Choroid plexus epithelial cell (primary cell): Measurements from ENCODE around the gene IMPDH1.
"Not testable (repeated sequence)": the region's sequence is repeated elsewhere in the genome, so short reads cannot be mapped to it uniquely, and the experiment has no call there.

ENCODE experiments used
- DNase-seq: peaks from one replicate; pipeline ENCODE4 v3.0.0-alpha.2; 2010; ENCODE audit warnings: low read depth
- H3K4me3 ChIP-seq: 2 replicates; pipeline ENCODE4 v1.5.1; 2011; ENCODE audit warnings: low read depth, mild to moderate bottlenecking, control low read depth, low read length, moderate library complexity
- TF ChIP-seq, protein P1 (sequence below): conservative IDR thresholded peaks from 2 replicates; pipeline ENCODE4 v1.5.1; 2011; ENCODE audit warnings: low read depth, mild to moderate bottlenecking, control low read depth, inconsistent platforms, low read length, moderate library complexity

IMPDH1 gene

DNA sequence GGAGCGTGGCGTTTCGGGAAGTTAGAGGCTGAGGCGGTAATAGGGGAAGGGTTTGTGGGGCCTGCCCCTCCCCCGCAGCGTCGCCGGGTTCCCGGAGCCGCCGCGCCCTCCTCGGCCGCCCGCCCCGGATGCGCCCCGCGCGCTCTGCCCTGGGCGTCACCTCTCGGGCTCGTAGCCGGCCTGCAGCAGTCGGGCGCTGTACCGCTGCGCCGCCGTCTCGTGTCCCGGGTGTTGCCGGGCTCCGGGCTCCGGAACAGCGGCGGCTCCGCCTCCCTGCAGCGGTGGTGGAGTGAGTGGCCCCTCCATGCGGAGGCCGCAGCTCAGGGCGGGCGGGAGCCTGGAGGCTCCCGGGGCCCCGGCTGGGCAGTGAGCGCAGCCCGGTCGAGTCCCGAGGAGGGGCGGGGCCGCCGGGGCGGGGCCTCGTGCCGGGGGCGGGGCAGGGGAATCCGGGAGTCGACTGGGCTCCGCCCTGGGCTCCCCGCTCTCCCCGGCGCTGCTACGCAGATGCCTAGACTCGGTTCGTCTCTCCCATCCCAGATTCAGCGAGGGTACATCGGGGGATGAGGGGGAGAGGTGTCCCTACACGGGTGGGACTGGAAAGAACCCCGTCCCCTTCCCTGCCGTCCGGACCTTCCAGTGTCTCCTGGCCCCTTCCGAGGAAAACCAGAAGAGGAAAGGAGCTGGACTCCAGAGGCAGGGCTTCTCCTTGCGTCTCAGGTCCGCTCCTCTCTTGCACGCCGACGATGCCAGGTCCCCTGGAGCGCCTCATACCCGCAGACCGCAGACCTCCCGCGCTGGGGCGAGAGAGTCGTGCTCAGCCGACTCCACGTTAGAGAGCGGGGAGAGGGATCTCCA lies at the start of gene IMPDH1:
TSS of gene IMPDH1 (minus strand) at position 387 of the 855 bp plus-strand sequence. CDS start at position 306, 81 bp downstream.
- H3K4me3 ChIP-seq: peak within 1 kb of the TSS; percentile 60
- peak; percentile 94 for DNase-seq
- TF ChIP-seq, protein P1, sequence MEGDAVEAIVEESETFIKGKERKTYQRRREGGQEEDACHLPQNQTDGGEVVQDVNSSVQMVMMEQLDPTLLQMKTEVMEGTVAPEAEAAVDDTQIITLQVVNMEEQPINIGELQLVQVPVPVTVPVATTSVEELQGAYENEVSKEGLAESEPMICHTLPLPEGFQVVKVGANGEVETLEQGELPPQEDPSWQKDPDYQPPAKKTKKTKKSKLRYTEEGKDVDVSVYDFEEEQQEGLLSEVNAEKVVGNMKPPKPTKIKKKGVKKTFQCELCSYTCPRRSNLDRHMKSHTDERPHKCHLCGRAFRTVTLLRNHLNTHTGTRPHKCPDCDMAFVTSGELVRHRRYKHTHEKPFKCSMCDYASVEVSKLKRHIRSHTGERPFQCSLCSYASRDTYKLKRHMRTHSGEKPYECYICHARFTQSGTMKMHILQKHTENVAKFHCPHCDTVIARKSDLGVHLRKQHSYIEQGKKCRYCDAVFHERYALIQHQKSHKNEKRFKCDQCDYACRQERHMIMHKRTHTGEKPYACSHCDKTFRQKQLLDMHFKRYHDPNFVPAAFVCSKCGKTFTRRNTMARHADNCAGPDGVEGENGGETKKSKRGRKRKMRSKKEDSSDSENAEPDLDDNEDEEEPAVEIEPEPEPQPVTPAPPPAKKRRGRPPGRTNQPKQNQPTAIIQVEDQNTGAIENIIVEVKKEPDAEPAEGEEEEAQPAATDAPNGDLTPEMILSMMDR: no peak

DNA sequence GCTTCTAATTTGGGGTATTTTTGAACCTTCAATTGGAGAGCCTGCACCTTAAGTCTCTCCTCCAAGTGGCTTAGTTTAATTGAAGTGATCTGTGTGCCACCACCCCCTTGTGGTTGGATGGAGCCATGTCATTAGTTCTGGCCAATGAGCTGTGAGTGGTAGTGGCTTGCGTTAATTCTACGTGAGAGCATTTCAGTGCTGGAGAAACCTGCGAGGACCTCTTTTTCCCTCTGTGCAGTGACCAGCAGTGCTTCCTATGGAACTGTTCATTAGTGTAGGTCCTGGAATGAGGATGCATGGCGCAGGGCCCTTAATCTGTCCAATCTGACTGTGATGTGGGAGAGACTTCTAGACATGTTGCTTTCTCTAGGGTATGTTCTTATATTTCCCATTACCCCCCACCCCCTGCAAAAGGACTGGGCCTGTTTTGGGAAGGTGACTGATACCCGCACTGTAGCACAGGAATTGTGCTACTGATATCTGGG lies 49.7 kb upstream of the IMPDH1 start:
- TF ChIP-seq, protein P1: peak; percentile 83
- H3K4me3 ChIP-seq: no peak overlapping the region
- DNase-seq: peak; percentile 88

DNA sequence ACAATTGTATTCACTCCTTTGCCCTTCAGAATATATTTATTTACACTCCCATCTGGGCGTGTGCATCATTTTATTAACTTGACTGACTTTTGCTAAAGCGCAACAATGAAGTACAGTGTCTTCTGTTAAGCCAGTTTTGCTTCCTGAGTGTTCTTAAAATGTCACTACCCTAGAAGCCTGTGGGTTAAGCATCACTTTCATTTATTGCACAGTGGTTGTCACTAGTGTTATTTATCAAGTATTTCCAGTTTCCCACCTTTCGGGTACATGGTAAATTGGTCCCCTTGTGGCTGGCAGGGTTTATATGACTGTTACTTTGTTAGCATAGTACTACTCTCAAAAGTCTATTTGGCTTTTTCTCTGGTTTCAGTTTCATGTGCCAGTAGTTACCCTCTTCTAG lies 49.2 kb upstream of the IMPDH1 start:
- TF ChIP-seq, protein P1: no peak
- DNase-seq: no peak
- H3K4me3 ChIP-seq: no peak overlapping the region

DNA sequence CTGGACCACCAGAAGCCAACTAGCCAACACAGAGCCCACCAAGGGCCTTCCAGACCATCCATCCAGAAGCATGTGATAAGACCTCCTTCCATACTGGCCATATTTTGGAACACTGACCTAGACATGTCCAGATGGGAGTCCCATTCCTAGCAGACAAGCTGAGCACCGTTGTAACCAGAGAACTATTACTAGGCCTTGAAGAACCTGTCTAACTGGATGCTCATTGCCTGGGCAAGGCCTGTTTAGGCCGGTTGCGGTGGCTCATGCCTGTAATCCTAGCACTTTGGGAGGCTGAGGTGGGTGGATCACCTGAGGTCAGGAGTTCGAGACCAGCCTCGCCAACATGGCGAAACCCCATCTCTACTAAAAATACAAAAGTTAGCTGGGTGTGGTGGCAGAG lies 47.6 kb upstream of the IMPDH1 start:
- DNase-seq: not testable (repeated sequence)
- peak overlapping the region; percentile 96 for H3K4me3 ChIP-seq

DNA sequence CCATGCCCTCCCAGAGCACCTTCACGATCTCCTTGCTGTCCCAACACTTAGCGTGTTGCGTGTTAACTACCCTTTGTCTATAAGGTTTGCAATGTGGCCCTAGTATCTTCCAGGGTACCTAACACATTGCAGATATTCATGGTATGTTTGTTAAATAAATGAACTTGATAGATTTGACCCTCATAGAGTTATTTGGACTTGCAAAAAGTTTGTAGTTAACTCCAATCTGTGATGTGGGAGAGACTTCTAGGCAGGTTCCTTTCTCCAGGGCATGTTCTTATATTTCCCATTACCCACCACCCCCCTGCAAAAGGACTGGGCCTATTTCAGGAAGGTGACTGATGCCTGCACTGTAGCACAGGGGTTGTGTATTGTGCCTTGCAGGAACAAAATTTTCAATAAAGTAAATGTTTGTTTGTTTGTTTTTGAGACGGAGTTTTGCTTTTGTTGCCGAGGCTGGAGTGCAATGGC lies 46.5 kb upstream of the IMPDH1 start:
- H3K4me3 ChIP-seq: peak overlapping the region; percentile 96
- TF ChIP-seq, protein P1: no peak
- no peak for DNase-seq

DNA sequence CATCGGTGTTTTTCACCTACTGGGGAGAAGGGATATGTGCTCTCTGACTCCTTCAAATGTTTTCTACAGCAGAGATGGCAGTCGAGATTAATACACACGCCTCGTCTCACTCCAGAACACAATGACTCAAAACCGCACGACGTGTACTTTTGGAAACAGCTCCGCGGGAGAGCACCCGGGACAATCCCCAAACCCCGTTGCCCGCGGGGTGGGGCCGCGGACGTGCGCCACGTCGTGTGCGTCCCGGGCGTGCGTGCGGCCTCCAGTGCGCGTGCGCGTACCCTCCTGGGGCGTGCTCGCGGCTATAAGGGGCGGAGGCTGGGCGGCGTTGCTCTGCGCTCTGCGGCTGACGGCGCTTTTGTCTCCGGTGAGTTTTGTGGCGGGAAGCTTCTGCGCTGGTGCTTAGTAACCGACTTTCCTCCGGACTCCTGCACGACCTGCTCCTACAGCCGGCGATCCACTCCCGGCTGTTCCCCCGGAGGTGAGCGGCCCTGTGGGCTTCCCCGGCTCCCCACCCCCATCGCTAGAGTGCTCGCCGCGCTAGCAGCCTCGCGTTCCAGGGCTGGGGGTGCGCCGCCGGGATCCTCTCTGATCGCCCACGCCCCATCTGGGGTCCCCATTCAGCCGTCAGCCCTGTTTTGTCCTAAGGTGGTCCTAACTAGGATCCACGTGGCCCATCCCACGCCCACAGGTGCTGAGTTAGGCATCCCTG lies 45.9 kb upstream of the IMPDH1 start, which contains the start of gene HILPDA:
TSS of gene HILPDA (plus strand) at position 336 of the 712 bp plus-strand sequence. CDS start 1,391 bp downstream, outside the sequence.
- peak within 1 kb of the TSS; percentile 96 for H3K4me3 ChIP-seq
- TF ChIP-seq, protein P1: peak; percentile 20

More for the DNA sequence above, 45.9 kb upstream of the IMPDH1 start, which contains the start of gene HILPDA:
- peak; percentile 98 for DNase-seq
